GM18867 (cell line): ENCODE measurements around the gene SNX32.

Experiments
- ATAC-seq: cut with Tn5 transposase; IDR thresholded peaks from one replicate; pipeline ENCODE4 v1.9.1; 2021; ENCODE audit warnings: mild to moderate bottlenecking, moderate library complexity; ENCODE audit not compliant: unreplicated experiment

Gene SNX32

GRCh38 chr11:65796726-65797601 is 36.8 kb upstream of the SNX32 start:
- ATAC-seq = no peak

- ATAC-seq = no peak
Observed at GRCh38 chr11:65797711-65798110, 36.1 kb upstream of the SNX32 start.

GRCh38 chr11:65798882-65799281 is 34.9 kb upstream of the SNX32 start:
- ATAC-seq = no peak

DNA sequence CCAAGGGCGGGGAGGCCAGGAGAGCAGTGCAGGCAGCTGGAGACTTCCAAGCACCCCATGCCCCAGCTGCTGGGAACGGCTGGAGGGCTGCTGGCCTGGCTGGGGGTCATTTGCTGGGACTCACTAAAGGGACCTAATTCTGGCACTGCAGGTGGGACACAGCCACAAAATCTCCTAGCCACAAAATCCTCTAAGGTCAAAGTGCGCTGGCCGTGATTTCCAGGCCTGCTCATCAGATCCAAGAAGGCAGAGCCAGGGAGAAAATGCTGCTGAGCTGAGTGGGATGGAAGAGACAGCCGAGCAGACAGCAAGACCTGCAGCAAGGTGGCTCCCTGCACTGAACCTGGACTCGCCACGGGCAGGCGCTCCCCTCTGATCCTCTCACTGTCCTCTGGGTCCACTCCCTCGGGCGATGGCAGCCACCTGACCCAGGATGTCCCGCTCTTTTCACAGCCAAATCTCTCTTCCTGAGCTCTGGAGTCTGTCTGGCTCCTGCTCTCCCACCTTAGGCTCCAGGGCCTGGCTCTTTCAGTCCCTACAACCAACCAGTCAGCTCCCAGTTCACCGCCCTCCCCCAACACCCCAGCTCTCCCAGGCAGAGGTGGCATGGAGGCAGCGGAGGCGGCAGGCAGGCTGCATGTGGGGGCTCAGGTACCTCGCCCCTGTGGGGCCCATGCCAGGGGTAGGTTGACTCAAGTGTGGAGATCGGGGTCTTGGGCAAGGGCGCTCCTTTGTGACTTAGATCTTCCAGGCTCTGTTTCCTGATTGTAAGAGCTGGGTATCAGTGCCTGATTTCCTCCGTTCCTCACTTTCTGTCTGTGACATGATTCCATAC is 32.4 kb upstream of the SNX32 start:
- no peak for ATAC-seq

- peak; percentile 92 for ATAC-seq
Observed at GRCh38 chr11:65802841-65803240, 30.9 kb upstream of the SNX32 start.

- no peak for ATAC-seq
Observed at GRCh38 chr11:65803797-65804492, 29.8 kb upstream of the SNX32 start.

GRCh38 chr11:65806979-65807378 is 26.8 kb upstream of the SNX32 start:
- ATAC-seq = no peak

GRCh38 chr11:65808744-65809341 is 24.9 kb upstream of the SNX32 start:
- no peak for ATAC-seq

- no peak for ATAC-seq
Observed at GRCh38 chr11:65809496-65809895, 24.3 kb upstream of the SNX32 start.

GRCh38 chr11:65810046-65810868 is 23.5 kb upstream of the SNX32 start:
- no peak for ATAC-seq

DNA sequence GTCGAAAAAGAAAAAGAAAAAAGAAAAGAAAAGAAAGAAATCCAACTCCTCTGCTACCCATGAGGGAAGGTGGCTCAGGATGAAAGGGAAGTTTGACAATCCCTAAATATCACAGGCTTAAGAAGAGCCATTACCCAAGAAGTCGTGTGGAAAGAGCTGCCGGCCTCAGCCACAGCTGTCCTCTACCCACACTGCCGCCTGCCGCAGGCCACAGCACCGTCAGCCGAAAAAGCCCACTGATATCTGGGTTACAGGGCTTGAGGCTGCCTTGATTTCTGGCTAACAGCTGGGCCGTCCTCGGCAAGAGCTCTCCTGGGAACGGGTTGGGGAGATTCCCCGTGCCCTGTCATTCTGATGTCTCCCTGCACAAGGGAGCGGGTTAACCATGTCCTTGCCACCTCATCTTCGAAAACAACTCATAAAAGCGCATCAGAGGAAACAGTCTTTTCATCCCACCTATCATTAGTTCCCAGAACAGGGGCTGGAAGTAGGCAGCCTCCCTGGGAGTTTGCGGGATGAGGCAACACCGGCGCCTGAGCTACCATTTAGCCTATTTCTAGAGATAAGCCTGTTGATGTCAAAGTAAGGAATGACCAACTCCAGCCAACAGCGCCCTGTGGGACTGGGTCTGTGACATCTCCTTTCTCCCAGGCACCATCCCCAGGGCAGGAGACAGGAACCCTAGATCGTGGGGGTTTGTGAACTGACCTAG is 21.8 kb upstream of the SNX32 start:
- ATAC-seq = no peak

GRCh38 chr11:65814131-65814985 is 19.4 kb upstream of the SNX32 start:
- ATAC-seq = no peak

DNA sequence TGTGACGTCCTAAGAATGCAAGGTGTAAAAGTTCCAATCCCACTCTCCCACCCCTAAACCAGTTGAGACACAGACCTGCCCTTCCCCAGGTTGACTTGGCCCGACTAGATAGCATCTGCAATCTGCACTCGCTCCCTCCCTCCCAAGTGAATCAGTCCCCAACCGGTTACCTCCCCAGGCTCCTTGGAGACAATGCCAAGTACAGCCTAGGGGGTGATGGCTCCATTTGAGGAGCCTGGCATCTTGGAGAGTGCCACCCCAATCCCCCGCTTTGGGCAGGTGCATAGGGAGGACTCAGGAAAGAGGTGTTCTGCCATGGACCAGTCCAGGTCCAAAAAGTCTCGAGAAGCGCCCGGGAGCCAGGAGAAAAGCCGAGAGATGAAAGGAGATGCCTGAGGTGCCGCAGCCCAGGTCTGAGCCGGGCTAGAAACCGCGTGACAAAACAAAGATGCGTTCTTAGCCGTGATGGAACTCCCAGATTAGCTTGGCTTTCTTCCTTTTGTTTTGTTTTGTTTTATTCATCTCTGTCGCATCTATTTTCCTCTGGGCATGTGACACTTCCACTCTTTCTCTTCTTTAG is 18.7 kb upstream of the SNX32 start:
- ATAC-seq = no peak

DNA sequence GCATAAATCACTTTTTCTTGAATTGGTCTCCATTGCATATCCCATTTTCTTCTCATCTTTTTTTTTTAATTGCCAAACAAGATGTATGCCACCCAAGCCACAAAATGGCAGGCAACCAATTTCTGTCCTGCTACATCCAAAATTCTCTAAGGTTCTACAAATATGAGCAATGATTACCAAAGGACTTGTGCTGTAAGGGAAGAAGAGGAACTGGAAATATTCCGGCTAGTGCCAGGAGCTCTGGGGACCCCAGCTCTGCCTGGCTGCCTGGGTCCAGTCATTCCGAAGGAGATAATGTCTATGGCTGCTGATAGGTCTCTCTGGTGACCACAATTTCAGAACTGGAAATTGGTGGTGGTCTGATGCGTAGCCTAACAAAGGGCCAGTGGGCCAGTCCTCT is 17.1 kb upstream of the SNX32 start:
- ATAC-seq = no peak

DNA sequence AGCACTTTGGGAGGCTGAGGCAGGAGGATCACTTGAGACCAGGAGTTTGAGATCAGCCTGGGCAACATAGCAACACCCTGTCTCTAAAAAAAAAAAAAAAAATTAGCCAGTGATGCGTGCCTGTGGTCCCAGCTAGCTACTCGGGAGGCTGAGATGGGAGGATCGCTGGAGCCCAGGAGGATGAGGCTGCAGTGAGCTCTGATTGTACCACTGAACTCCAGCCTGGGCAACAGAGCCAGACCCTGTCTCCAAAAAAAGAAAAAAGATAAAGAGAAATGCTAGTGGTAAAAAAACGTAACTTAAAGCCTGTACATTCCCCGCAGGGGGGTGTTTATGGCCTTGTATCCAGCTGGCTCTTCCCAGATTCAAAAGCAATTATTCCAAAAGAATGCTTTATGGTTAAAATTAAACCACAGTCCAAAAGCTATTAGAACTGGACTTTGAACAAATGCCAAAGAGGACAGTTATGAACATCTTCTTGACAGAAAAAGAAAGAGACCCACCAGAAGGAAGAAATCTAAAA is 16.4 kb upstream of the SNX32 start:
- ATAC-seq = no peak

DNA sequence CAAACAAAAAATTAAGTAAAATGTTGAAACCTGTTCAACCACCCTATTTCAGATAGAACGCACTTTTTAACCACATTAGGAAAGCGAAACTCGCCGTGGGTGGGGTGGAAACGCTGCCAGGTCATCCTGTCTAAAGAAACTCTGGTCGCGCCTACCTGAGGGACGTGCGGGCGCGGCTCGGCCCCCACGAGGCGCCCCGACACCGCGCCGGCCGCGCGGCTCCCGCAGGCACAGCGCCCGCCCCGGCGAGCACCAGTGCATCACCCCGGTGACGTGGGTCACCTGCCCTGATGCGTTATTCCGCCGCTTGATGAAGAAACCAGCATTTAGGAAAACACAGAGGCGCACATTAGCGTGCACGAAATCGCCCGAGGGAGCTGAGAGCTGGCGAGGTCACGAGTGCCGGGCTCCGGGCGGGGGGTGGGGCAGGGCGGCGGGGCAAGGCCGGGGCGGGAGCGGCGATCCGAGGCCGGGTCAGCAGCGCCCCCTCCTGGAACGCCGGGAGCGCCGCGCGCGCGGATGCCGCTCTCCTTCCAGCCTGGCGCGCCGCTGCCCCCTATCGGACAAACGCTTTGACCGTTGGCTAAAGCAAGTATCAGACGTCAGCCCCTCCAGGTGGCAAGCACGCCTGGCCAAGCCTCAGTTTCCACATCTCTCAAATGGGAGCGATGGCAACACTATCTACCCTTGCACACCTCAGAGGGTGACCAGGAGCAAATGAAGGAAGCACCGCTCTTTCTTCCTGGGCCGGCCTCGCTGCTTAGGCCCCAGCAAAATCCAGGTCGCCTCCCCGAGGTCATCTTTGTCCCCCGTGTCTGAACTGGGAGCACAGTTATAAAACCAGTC is 15.7 kb upstream of the SNX32 start:
- ATAC-seq = peak; percentile 77

DNA sequence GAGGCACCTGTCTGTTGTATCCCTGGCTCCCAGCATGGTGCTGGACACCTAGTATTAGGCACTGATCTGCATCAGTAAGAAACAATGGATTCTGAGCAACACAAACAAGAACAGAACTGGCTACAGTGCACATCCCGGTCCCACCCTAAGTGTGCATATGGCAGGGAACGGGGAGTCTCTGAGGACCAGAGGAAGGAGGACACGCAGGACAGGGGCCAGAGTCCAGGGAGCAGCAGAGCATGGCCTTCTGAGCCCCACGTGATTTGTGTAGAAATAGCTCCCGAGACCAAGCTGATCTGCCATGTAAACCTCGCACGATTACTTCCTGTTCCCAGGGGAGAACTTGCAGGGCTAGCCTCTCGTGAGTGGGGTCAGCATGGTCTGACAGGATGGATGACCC is 12.7 kb upstream of the SNX32 start:
- ATAC-seq = no peak
